Measurements from ENCODE around the gene C1orf159. TPM values are rescaled to one million over a fixed set of nuclear protein-coding genes. Genes with fewer than 3 reads are reported as not detected.
A peak's percentile ranks its signal among the peaks of the same experiment; 100 is the strongest.
"Not testable (repeated sequence)": the region's sequence is repeated elsewhere in the genome, so short reads cannot be mapped to it uniquely, and the experiment has no call there.

The C1orf159 gene
- total RNA-seq, 1 donor from 2014 or later = 31.8 TPM

DNA sequence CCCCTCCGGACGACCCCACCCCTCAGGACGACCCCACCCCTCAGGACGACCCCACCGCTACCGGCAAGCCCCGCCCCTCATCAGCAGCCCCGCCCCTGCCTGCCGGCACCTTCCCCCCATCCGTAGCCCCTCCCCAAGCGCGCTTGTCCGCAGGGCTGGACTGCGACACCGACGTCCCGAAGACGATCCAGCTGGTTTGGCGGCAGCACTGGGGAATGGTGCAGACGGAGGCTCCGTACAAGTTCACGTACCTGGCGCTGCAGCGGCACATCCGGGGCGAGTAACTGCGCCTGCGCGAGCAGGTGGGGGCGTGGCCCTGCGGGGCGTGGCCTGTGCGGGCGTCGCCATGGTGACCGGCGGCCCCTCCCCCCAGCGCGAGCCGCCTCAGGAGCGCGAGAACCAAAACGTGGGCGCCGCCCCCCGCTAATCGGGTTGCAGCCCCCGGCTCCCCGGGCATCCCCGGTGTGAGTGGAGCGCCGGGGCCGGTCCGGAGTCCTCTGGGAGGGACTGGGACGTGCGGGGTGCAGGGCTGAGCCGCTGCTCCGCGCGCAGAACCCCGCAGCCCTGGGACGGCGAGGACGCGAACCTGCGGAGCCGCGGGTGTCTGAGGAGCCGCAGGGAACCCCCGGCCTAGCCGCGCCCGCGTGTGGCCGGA is 46.7 kb downstream of the C1orf159 start:
- Mint-ChIP-seq H3K4me1 (no peaks in the 10 kb centered on the region), H3K27ac (no peak overlapping the region), H3K27me3 (ENCODE audit: low read depth) (peaks cover 19% of the 10 kb centered on the region), H3K4me3 (peak overlapping the region; percentile 69), H3K9me3 (no peaks in the 10 kb centered on the region), H3K36me3 (no peaks in the 10 kb centered on the region)
- peak; percentile 87 to 96 for DNase-seq (ENCODE audit: low spot score in 2 of 2, unreplicated experiment in 2 of 2)
- TF ChIP-seq, protein P1, sequence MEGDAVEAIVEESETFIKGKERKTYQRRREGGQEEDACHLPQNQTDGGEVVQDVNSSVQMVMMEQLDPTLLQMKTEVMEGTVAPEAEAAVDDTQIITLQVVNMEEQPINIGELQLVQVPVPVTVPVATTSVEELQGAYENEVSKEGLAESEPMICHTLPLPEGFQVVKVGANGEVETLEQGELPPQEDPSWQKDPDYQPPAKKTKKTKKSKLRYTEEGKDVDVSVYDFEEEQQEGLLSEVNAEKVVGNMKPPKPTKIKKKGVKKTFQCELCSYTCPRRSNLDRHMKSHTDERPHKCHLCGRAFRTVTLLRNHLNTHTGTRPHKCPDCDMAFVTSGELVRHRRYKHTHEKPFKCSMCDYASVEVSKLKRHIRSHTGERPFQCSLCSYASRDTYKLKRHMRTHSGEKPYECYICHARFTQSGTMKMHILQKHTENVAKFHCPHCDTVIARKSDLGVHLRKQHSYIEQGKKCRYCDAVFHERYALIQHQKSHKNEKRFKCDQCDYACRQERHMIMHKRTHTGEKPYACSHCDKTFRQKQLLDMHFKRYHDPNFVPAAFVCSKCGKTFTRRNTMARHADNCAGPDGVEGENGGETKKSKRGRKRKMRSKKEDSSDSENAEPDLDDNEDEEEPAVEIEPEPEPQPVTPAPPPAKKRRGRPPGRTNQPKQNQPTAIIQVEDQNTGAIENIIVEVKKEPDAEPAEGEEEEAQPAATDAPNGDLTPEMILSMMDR (IDR thresholded peaks at IDR 0.05; ENCODE audit: unreplicated experiment) = no peak

DNA sequence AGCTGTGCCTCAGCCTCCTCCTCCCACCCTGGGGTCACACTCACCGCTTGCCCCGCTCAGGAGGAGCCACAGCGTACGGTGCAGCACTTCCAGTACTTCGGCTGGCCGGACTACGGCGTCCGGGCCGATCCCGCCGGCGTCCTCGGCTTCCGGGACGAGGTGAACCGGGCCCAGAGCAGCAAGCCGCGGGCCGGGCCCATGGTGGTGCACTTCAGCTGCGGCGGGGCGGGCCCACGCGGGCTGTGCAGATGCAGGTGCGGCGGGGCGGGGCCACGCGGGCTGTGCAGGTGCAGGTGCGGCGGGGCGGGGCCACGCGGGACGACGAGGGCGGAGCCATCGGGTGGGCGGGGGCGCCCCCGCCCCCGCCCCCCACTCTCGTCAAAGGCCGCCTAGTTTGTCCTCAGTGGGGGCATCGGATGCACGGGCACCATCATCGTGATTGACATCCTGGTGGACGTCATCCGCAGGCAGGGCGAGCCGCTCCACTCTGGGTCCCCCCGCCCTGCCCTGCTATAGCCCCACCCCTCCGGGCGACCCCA is 47.3 kb downstream of the C1orf159 start:
- Mint-ChIP-seq H3K9me3 (no peaks in the 10 kb centered on the region), H3K4me3 (peak overlapping the region; percentile 57)
- DNase-seq (ENCODE audit: low spot score in 2 of 2, unreplicated experiment in 2 of 2) = no peak

GRCh38 chr1:1067860-1068516 is 47.9 kb downstream of the C1orf159 start:
- peaks cover 26% of the 10 kb centered on the region for H3K27me3 Mint-ChIP-seq (ENCODE audit: low read depth)
- DNase-seq (ENCODE audit: low spot score in 2 of 2, unreplicated experiment in 2 of 2) = no peak
- H3K9me3 Mint-ChIP-seq = no peaks in the 10 kb centered on the region
- H3K4me1 Mint-ChIP-seq = no peaks in the 10 kb centered on the region
- TF ChIP-seq, protein P1 (IDR thresholded peaks at IDR 0.05; ENCODE audit: unreplicated experiment) = no peak
- no peaks in the 10 kb centered on the region for H3K36me3 Mint-ChIP-seq
- peak overlapping the region; percentile 57 for H3K4me3 Mint-ChIP-seq
- H3K27ac Mint-ChIP-seq = no peak overlapping the region

More for the DNA sequence above, 47.3 kb downstream of the C1orf159 start:
- TF ChIP-seq, protein P1 (IDR thresholded peaks at IDR 0.05; ENCODE audit: unreplicated experiment) = no peak
- H3K4me1 Mint-ChIP-seq = no peaks in the 10 kb centered on the region
- H3K27me3 Mint-ChIP-seq (ENCODE audit: low read depth) = peaks cover 23% of the 10 kb centered on the region
- no peaks in the 10 kb centered on the region for H3K36me3 Mint-ChIP-seq
- no peak overlapping the region for H3K27ac Mint-ChIP-seq

DNA sequence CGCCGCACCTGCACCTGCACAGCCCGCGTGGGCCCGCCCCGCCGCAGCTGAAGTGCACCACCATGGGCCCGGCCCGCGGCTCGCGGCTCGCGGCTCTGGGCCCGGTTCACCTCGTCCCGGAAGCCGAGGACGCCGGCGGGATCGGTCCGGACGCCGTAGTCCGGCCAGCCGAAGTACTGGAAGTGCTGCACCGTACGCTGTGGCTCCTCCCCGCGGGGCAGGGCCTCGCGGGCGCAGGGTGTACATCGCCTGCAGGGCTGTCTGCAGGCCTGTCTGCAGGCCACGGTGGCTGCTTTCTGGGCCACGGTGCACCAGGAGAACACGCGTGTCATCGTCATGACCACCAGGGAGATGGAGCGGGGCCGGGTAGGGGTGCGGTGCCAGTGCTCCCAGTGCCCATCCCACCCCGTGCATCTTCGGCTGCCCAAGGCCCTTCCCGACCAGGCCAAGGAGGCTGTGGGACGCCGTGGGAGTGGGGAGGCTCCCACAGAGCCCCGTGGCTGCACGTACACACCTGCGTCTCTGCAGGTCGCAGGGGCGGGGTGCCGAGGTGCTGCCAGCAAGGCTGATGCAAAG is 48.5 kb downstream of the C1orf159 start:
- Mint-ChIP-seq H3K4me1 (no peaks in the 10 kb centered on the region), H3K4me3 (peak overlapping the region; percentile 43), H3K9me3 (no peaks in the 10 kb centered on the region), H3K27me3 (ENCODE audit: low read depth) (peaks cover 32% of the 10 kb centered on the region), H3K36me3 (no peaks in the 10 kb centered on the region), H3K27ac (no peak overlapping the region)
- TF ChIP-seq, protein P1 (IDR thresholded peaks at IDR 0.05; ENCODE audit: unreplicated experiment) = no peak
- no peak for DNase-seq (ENCODE audit: low spot score in 2 of 2, unreplicated experiment in 2 of 2)

- Mint-ChIP-seq H3K9me3 (no peaks in the 10 kb centered on the region), H3K36me3 (no peaks in the 10 kb centered on the region), H3K4me3 (peak overlapping the region; percentile 13), H3K27ac (no peak overlapping the region), H3K4me1 (no peaks in the 10 kb centered on the region), H3K27me3 (ENCODE audit: low read depth) (peaks cover 36% of the 10 kb centered on the region)
- TF ChIP-seq, protein P1 (IDR thresholded peaks at IDR 0.05; ENCODE audit: unreplicated experiment) = no peak
- DNase-seq (ENCODE audit: low spot score in 2 of 2, unreplicated experiment in 2 of 2) = no peak
Observed at GRCh38 chr1:1066403-1067283, 49.2 kb downstream of the C1orf159 start.

DNA sequence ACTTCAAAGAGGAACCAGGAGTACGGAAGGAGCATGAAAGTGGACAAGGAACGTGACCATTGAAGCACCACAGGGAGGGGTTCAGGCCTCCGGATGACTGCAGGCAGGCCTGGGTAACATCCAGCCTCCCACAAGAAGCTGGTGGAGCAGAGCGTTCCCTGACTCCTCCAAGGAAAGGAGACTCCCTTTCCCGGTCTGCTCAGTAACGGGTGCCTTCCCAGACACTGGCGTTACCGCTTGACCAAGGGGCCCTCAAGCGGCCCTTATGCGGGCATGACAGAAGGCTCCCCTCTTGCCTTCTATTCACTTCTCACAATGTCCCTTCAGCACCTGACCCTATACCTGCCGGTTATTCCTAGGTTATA is 50.0 kb downstream of the C1orf159 start:
- not testable (repeated sequence) for H3K4me1 Mint-ChIP-seq; H3K4me3 Mint-ChIP-seq; H3K36me3 Mint-ChIP-seq; H3K9me3 Mint-ChIP-seq; DNase-seq (ENCODE audit: low spot score in 2 of 2, unreplicated experiment in 2 of 2); H3K27ac Mint-ChIP-seq
- peaks cover 44% of the 10 kb centered on the region for H3K27me3 Mint-ChIP-seq (ENCODE audit: low read depth)
